Thoracic aorta (tissue), 2 donors: ENCODE data around the gene TTN. TPM values are rescaled to one million over a fixed set of nuclear protein-coding genes. Genes with fewer than 3 reads are reported as not detected.

Experiments used
- ATAC-seq: fragments of 150-250 bp; one replicate; pipeline ENCODE4 v1.8.0; 2017; ENCODE audit warnings: low read depth; ENCODE audit not compliant: insufficient number of reproducible peaks, low FRiP score
- DNase-seq: peaks from one replicate; pipeline ENCODE4 v3.0.0-alpha.2; 2020; ENCODE audit warnings: low spot score
- H3K27ac ChIP-seq, 2 donors: fragments of 200-600 bp; sonication (generic); 1 replicate in 1 of 2; 2 replicates in 1 of 2; pipeline ENCODE4 v1.5.1; 2016; ENCODE audit warnings: mild to moderate bottlenecking in 2 of 2, moderate library complexity in 2 of 2
- H3K27me3 ChIP-seq: fragments of 200-600 bp; sonication (generic); replicated peaks from 2 replicates; pipeline ENCODE4 v1.6.0; 2016; ENCODE audit warnings: mild to moderate bottlenecking; ENCODE audit not compliant: insufficient read depth
- H3K36me3 ChIP-seq: fragments of 200-600 bp; sonication (generic); one replicate; pipeline ENCODE4 v1.5.1; 2016
- H3K4me1 ChIP-seq, 2 donors: fragments of 200-600 bp; sonication (generic); 1 replicate in 1 of 2; 2 replicates in 1 of 2; pipeline versions ENCODE4 v1.5.1 to v1.6.0; 2016; ENCODE audit warnings: low read depth in 2 of 2, mild to moderate bottlenecking in 1 of 2; ENCODE audit not compliant: control insufficient read depth in 1 of 2
- H3K4me3 ChIP-seq: fragments of 200-600 bp; sonication (generic); 2 replicates; pipeline ENCODE4 v1.5.1; 2016; ENCODE audit warnings: mild to moderate bottlenecking
- H3K9me3 ChIP-seq: fragments of 200-600 bp; sonication (generic); 2 replicates; pipeline ENCODE4 v1.5.1; 2016
- CTCF ChIP-seq: fragments of 200-600 bp; sonication (generic); IDR thresholded peaks from one replicate; pipeline ENCODE4 v1.5.1; 2019; ENCODE audit warnings: antibody characterized with exemption
- total RNA-seq, 2 donors: library from RNA; depleted of rRNA; stranded (reverse); fragments of >200 nt; gene quantifications; one replicate each; pipeline versions ENCODE4 v1.1.0 to v1.2.3, GENCODE V29; 2016

TTN gene
- total RNA-seq, 2 donors from 2014 or later = 7.0 to 16.4 TPM

GRCh38 chr2:178491612-178492011 lies 315.6 kb downstream of the TTN start:
- DNase-seq = no peak
- Histone ChIP-seq H3K4me3 (no peak overlapping the region), H3K27ac (no peak overlapping the region), H3K4me1 (no peaks in the 10 kb centered on the region), H3K9me3 (no peaks in the 10 kb centered on the region), H3K27me3 (no peaks in the 10 kb centered on the region), H3K36me3 (peaks cover 24% of the 10 kb centered on the region)
- no peak for TF ChIP-seq CTCF
- ATAC-seq = no peak

- Histone ChIP-seq H3K27ac (no peak overlapping the region), H3K4me1 (peaks cover 36 to 44% of the 10 kb centered on the region in 2 donors), H3K4me3 (no peak overlapping the region), H3K27me3 (no peaks in the 10 kb centered on the region), H3K9me3 (no peaks in the 10 kb centered on the region), H3K36me3 (peaks cover 5% of the 10 kb centered on the region)
- TF ChIP-seq CTCF = no peak
- no peak for DNase-seq
- no peak for ATAC-seq
These were observed 321.9 kb downstream of the TTN start for GRCh38 chr2:178485356-178485755.

- TF ChIP-seq CTCF = no peak
- DNase-seq = no peak
- Histone ChIP-seq H3K4me1 (peaks cover 41 to 49% of the 10 kb centered on the region in 2 donors), H3K36me3 (peaks cover 5% of the 10 kb centered on the region), H3K27ac (no peak overlapping the region), H3K4me3 (peak overlapping the region; percentile 6), H3K27me3 (no peaks in the 10 kb centered on the region), H3K9me3 (no peaks in the 10 kb centered on the region)
- ATAC-seq = no peak
These were observed 322.8 kb downstream of the TTN start for GRCh38 chr2:178484245-178485041.

GRCh38 chr2:178482437-178482836 lies 324.8 kb downstream of the TTN start:
- ATAC-seq (no peak), DNase-seq (no peak)
- TF ChIP-seq CTCF = no peak
- peaks cover 2% of the 10 kb centered on the region for H3K36me3 ChIP-seq
- H3K4me3 ChIP-seq = peak overlapping the region; percentile 83
- H3K9me3 ChIP-seq = no peaks in the 10 kb centered on the region
- no peak overlapping the region for H3K27ac ChIP-seq
- H3K4me1 ChIP-seq = peaks cover 46 to 55% of the 10 kb centered on the region in 2 donors
- no peaks in the 10 kb centered on the region for H3K27me3 ChIP-seq

GRCh38 chr2:178480227-178481181 lies 326.7 kb downstream of the TTN start, which contains the start of gene PLEKHA3:
Gene PLEKHA3 (plus strand): TSS chr2:178480457. CDS start chr2:178480870, 413 bp downstream.
- Histone ChIP-seq H3K4me1 (peaks cover 50 to 67% of the 10 kb centered on the region in 2 donors), H3K4me3 (peak within 1 kb of the TSS; percentile 83), H3K27ac (peak within 1 kb of the TSS; percentile 93 to 98), H3K36me3 (no peaks in the 10 kb centered on the region), H3K9me3 (no peaks in the 10 kb centered on the region), H3K27me3 (no peaks in the 10 kb centered on the region)
- DNase-seq (peak; percentile 91), ATAC-seq (peak; percentile 75)
- TF ChIP-seq CTCF = no peak
